Common myeloid progenitor, CD34-positive (primary cell): ENCODE results near the gene CD300LD.
A peak's percentile ranks its signal among the peaks of the same experiment; 100 is the strongest.

ENCODE experiments used
- CTCF ChIA-PET: fragments of 350-600 bp; sonication (Branson Sonifier 250); formaldehyde crosslinking; loops from one replicate; lab custom pipeline; 2021; ENCODE audit warnings: antibody characterized with exemption; lab: Charles Lee
- POLR2A ChIA-PET: fragments of 350-600 bp; sonication (Branson Sonifier 250); formaldehyde crosslinking; loops from one replicate; lab custom pipeline; 2021; ENCODE audit warnings: antibody characterized with exemption; lab: Charles Lee
- DNase-seq, 3 donors: peaks; one replicate each; pipeline versions ENCODE4 v3.0.0 to v3.0.0-alpha.2; 2013
- H3K27ac ChIP-seq, 2 experiments: 1 replicate in 1 of 2; 2 replicates in 1 of 2; pipeline ENCODE4 v1.7.0; 2013; ENCODE audit warnings: inconsistent platforms in 2 of 2, low read length in 2 of 2, mild to moderate bottlenecking in 2 of 2, low read depth in 1 of 2, moderate library complexity in 1 of 2; ENCODE audit not compliant: severe bottlenecking in 2 of 2, insufficient read depth in 1 of 2, poor library complexity in 1 of 2
- H3K27me3 ChIP-seq, 5 experiments: replicated peaks in 2 of 5; 1 replicate in 3 of 5; 2 replicates in 2 of 5; pipeline versions ENCODE4 v1.6.1 to v1.7.0; 2013; ENCODE audit warnings: low read length in 4 of 5, mild to moderate bottlenecking in 2 of 5, moderate library complexity in 2 of 5, inconsistent platforms in 1 of 5; ENCODE audit not compliant: insufficient read depth in 5 of 5, control insufficient read depth in 4 of 5
- H3K36me3 ChIP-seq, 4 experiments: 1 replicate in 2 of 4; 2 replicates in 2 of 4; pipeline versions ENCODE4 v1.6.1 to v1.7.0; 2013; ENCODE audit warnings: low read length in 3 of 4, control low read depth in 1 of 4, mild to moderate bottlenecking in 1 of 4; ENCODE audit not compliant: control insufficient read depth in 4 of 4, insufficient read depth in 4 of 4
- H3K4me1 ChIP-seq, 4 experiments: 1 replicate in 3 of 4; 2 replicates in 1 of 4; pipeline versions ENCODE4 v1.6.1 to v1.7.1; 2013; ENCODE audit warnings: low read length in 3 of 4, mild to moderate bottlenecking in 3 of 4, control low read depth in 1 of 4, inconsistent platforms in 1 of 4, moderate library complexity in 1 of 4; ENCODE audit not compliant: control insufficient read depth in 4 of 4, insufficient read depth in 4 of 4; ENCODE audit errors: control extremely low read depth in 1 of 4
- H3K4me3 ChIP-seq, 7 experiments: 1 replicate in 4 of 7; 2 replicates in 3 of 7; pipeline versions ENCODE4 v1.5.1 to v1.7.0; 2013; ENCODE audit warnings: mild to moderate bottlenecking in 7 of 7, low read length in 6 of 7, moderate library complexity in 6 of 7, inconsistent platforms in 2 of 7, low read depth in 2 of 7, control low read depth in 1 of 7; ENCODE audit not compliant: insufficient read depth in 4 of 7, control insufficient read depth in 1 of 7; ENCODE audit errors: extremely low read depth in 1 of 7
- H3K9me3 ChIP-seq, 5 experiments: 1 replicate in 4 of 5; 2 replicates in 1 of 5; pipeline versions ENCODE4 v1.6.1 to v1.7.1; 2013; ENCODE audit warnings: low read length in 4 of 5, mild to moderate bottlenecking in 2 of 5, inconsistent platforms in 1 of 5, low read depth in 1 of 5, moderate library complexity in 1 of 5; ENCODE audit not compliant: control insufficient read depth in 4 of 5, insufficient read depth in 2 of 5; ENCODE audit errors: control extremely low read depth in 1 of 5
- WGBS: methylation state at CpG from one replicate; pipeline ENCODE4 v1.1.5; 2013; ENCODE audit not compliant: insufficient coverage; 5-methylcytosine and 5-hydroxymethylcytosine counted together

Gene CD300LD

DNA sequence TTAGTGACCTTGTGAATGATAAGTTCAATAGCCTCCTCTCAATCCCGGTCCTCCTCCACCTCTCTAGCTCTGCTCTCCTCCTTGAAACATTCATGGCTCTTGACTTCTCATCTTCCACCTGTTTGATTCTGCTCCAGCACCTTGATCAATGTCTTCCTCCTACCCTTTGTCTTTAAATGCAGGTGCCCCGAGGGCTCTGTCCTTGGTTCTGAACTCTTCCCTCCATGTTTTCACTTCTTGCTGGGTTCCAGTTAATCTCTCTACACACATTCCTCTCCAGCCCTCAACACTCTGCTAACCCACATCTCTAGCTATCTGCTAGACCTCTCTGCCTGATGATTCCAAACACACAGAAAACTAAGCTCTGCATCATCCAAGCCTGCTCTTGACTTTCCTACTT is 18.0 kb upstream of the CD300LD start:
- Histone ChIP-seq H3K27ac (no peak overlapping the region), H3K36me3 (no peaks in the 10 kb centered on the region), H3K4me1 (peaks cover 0 to 15% (median 15%) of the 10 kb centered on the region in 4 experiments), H3K27me3 (peaks cover 0 to 14% (median 5%) of the 10 kb centered on the region in 5 experiments), H3K4me3 (no peak overlapping the region), H3K9me3 (peaks cover 0 to 6% (median 0%) of the 10 kb centered on the region in 5 experiments)
- ChIA-PET CTCF (interaction anchor here (0.7 to 2.9 kb wide), 8 partner anchors 8 to 44 kb away, joined by 3 to 10 read pairs (median 4); no protein-coding TSS in a partner anchor), POLR2A (no interaction called here)
- WGBS = 40% methylated on average over 2 of the region's 2 CpGs
- peak in 2 of 3 donors; percentile 42 for DNase-seq

- ChIA-PET CTCF (interaction anchor here (1.3 to 2.9 kb wide), 3 partner anchors 11 to 42 kb away, joined by 3 to 10 read pairs (median 5); partner anchors contain the start of gene CD300H), POLR2A (no interaction called here)
- WGBS = 100% methylated on average over 3 of the region's 3 CpGs
- no peak overlapping the region for H3K4me3 ChIP-seq
- DNase-seq = no peak
- H3K9me3 ChIP-seq = peaks cover 0 to 6% (median 0%) of the 10 kb centered on the region in 5 experiments
- no peak overlapping the region for H3K27ac ChIP-seq
- H3K36me3 ChIP-seq = no peaks in the 10 kb centered on the region
- H3K27me3 ChIP-seq = peaks cover 0 to 9% (median 2%) of the 10 kb centered on the region in 5 experiments
- peaks cover 0 to 28% (median 16%) of the 10 kb centered on the region in 4 experiments for H3K4me1 ChIP-seq
These were observed 16.4 kb upstream of the CD300LD start for GRCh38 chr17:74608511-74608910.

DNA sequence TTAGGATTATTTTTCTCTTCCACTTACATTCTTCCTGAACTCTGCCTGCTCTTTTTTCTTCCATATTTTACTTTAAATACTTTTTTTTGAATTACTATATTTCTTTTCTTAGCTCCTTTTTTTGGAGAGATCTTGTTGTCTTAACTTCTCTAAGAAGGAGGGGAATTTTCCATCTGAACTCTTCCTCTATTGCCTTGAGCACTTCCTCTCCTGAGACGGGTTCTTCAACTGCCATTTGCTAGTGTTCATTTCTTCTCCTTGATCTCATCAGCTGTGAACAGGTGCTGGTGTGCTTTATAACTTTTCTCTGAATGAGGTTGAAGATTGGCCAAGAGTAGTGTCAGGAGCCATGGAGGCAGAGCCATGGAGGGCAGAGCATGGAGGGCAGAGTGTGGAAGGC is 15.1 kb upstream of the CD300LD start:
- POLR2A ChIA-PET = no interaction called here
- WGBS = no CpG with 5 or more reads among the region's 1 CpG
- H3K4me3 ChIP-seq = no peak overlapping the region
- DNase-seq = no peak
- H3K27me3 ChIP-seq = peaks cover 0 to 9% (median 0%) of the 10 kb centered on the region in 5 experiments
- H3K4me1 ChIP-seq = peaks cover 0 to 29% (median 9%) of the 10 kb centered on the region in 4 experiments
- peaks cover 0 to 6% (median 0%) of the 10 kb centered on the region in 5 experiments for H3K9me3 ChIP-seq
- no peaks in the 10 kb centered on the region for H3K36me3 ChIP-seq
- H3K27ac ChIP-seq = no peak overlapping the region
- CTCF ChIA-PET = interaction anchor here (1.3 to 2.1 kb wide), 3 partner anchors 9 to 40 kb away, joined by 3 to 5 read pairs (median 5); partner anchors contain the start of gene CD300H

- H3K27me3 ChIP-seq = peaks cover 0 to 4% (median 0%) of the 10 kb centered on the region in 5 experiments
- no peak overlapping the region for H3K27ac ChIP-seq
- CTCF ChIA-PET = interaction anchor here (1.3 to 5.0 kb wide), 4 partner anchors 10 to 239 kb away, joined by 5 to 27 read pairs (median 5); partner anchors contain the start of genes CD300H and GPR142
- H3K36me3 ChIP-seq = no peaks in the 10 kb centered on the region
- peaks cover 0 to 6% (median 0%) of the 10 kb centered on the region in 5 experiments for H3K9me3 ChIP-seq
- peaks cover 0 to 32% (median 9%) of the 10 kb centered on the region in 4 experiments for H3K4me1 ChIP-seq
- POLR2A ChIA-PET = no interaction called here
- DNase-seq = no peak
- no peak overlapping the region for H3K4me3 ChIP-seq
- WGBS = 98% methylated on average over 8 of the region's 8 CpGs
These were observed 14.0 kb upstream of the CD300LD start for GRCh38 chr17:74606050-74606449.

GRCh38 chr17:74605361-74605760 is 13.3 kb upstream of the CD300LD start:
- no peak for DNase-seq
- no peaks in the 10 kb centered on the region for H3K36me3 ChIP-seq
- H3K9me3 ChIP-seq = peaks cover 0 to 6% (median 0%) of the 10 kb centered on the region in 5 experiments
- H3K4me1 ChIP-seq = peaks cover under 1 to 35% (median 9%) of the 10 kb centered on the region in 4 experiments
- H3K27me3 ChIP-seq = peaks cover 0 to 2% (median 0%) of the 10 kb centered on the region in 5 experiments
- no peak overlapping the region for H3K27ac ChIP-seq
- CTCF ChIA-PET = interaction anchor here (1.3 to 5.0 kb wide), 6 partner anchors 11 to 238 kb away, joined by 4 to 27 read pairs (median 5); partner anchors contain the start of genes CD300H, CD300LD and GPR142
- H3K4me3 ChIP-seq = no peak overlapping the region
- 89% methylated on average over 6 of the region's 10 CpGs for WGBS
- POLR2A ChIA-PET = no interaction called here

- DNase-seq = no peak
- no peak overlapping the region for H3K4me3 ChIP-seq
- CTCF ChIA-PET = interaction anchor here (1.1 to 5.0 kb wide), 6 partner anchors 13 to 237 kb away, joined by 3 to 27 read pairs (median 6); partner anchors contain the start of genes CD300H, CD300LD and GPR142
- H3K9me3 ChIP-seq = peaks cover 0 to 6% (median 0%) of the 10 kb centered on the region in 5 experiments
- H3K4me1 ChIP-seq = peaks cover 5 to 37% (median 12%) of the 10 kb centered on the region in 4 experiments
- 97% methylated on average over 9 of the region's 10 CpGs for WGBS
- H3K27ac ChIP-seq = no peak overlapping the region
- no peaks in the 10 kb centered on the region for H3K36me3 ChIP-seq
- POLR2A ChIA-PET = no interaction called here
- no peaks in the 10 kb centered on the region for H3K27me3 ChIP-seq
These were observed 12.7 kb upstream of the CD300LD start for GRCh38 chr17:74604761-74605160.

GRCh38 chr17:74604200-74604599 is 12.1 kb upstream of the CD300LD start:
- H3K27ac ChIP-seq = no peak overlapping the region
- WGBS = 88% methylated on average over 6 of the region's 6 CpGs
- H3K36me3 ChIP-seq = no peaks in the 10 kb centered on the region
- peaks cover 5 to 41% (median 18%) of the 10 kb centered on the region in 4 experiments for H3K4me1 ChIP-seq
- ChIA-PET CTCF (interaction anchor here (0.6 to 5.0 kb wide), 14 partner anchors 13 to 303 kb away, joined by 3 to 27 read pairs (median 4); partner anchors contain the start of genes CD300H and CD300LD), POLR2A (interaction anchor here (1.6 kb wide), 1 partner anchor 58 kb away, joined by 3 read pairs; the partner anchor contains the start of gene CD300C)
- no peak for DNase-seq
- peaks cover 0 to 6% (median 0%) of the 10 kb centered on the region in 5 experiments for H3K9me3 ChIP-seq
- no peaks in the 10 kb centered on the region for H3K27me3 ChIP-seq
- H3K4me3 ChIP-seq = no peak overlapping the region
